ENCODE results near the gene FBXO46. TPM values are rescaled to one million over a fixed set of nuclear protein-coding genes. Genes with fewer than 3 reads are reported as not detected.
A peak's percentile ranks its signal among the peaks of the same experiment; 100 is the strongest.

The FBXO46 gene
- total RNA-seq, 6 experiments from 2014 or later, result 8.4 to 14.5 (median 11.0) TPM

GRCh38 chr19:45764945-45765701 is 34.4 kb upstream of the FBXO46 start:
- H3K27me3 Mint-ChIP-seq (ENCODE audit: insufficient read depth), result peaks cover 21% of the 10 kb centered on the region
- peaks cover 12% of the 10 kb centered on the region for H3K4me1 Mint-ChIP-seq (ENCODE audit: low read depth)
- H3K27ac Mint-ChIP-seq, result no peak overlapping the region
- DNase-seq, result no peak
- H3K4me3 Mint-ChIP-seq, result no peak overlapping the region
- H3K36me3 Mint-ChIP-seq (ENCODE audit: low read depth), result no peaks in the 10 kb centered on the region
- TF ChIP-seq CTCF (IDR thresholded peaks at IDR 0.05), result no peak
- no peaks in the 10 kb centered on the region for H3K9me3 Mint-ChIP-seq

GRCh38 chr19:45764475-45764874 is 33.8 kb upstream of the FBXO46 start:
- Mint-ChIP-seq H3K4me1 (ENCODE audit: low read depth) (peaks cover 8% of the 10 kb centered on the region), H3K27ac (no peak overlapping the region), H3K9me3 (no peaks in the 10 kb centered on the region), H3K4me3 (no peak overlapping the region; the same call in 1 of the 2 replicates), H3K27me3 (ENCODE audit: insufficient read depth) (peaks cover 18% of the 10 kb centered on the region), H3K36me3 (ENCODE audit: low read depth) (no peaks in the 10 kb centered on the region)
- DNase-seq, result no peak
- TF ChIP-seq CTCF (IDR thresholded peaks at IDR 0.05), result peak; percentile 42

- TF ChIP-seq CTCF (IDR thresholded peaks at IDR 0.05), result no peak
- peaks cover 15% of the 10 kb centered on the region for H3K27me3 Mint-ChIP-seq (ENCODE audit: insufficient read depth)
- no peak overlapping the region for H3K4me3 Mint-ChIP-seq
- no peaks in the 10 kb centered on the region for H3K36me3 Mint-ChIP-seq (ENCODE audit: low read depth)
- peaks cover 7% of the 10 kb centered on the region; the same call in 1 of the 2 replicates for H3K4me1 Mint-ChIP-seq (ENCODE audit: low read depth)
- H3K9me3 Mint-ChIP-seq, result no peaks in the 10 kb centered on the region
- no peak for DNase-seq
- H3K27ac Mint-ChIP-seq, result no peak overlapping the region
These were observed 33.1 kb upstream of the FBXO46 start for GRCh38 chr19:45763691-45764294.

GRCh38 chr19:45762870-45763631 is 32.4 kb upstream of the FBXO46 start:
- H3K4me1 Mint-ChIP-seq (ENCODE audit: low read depth), result peaks cover 7% of the 10 kb centered on the region; the same call in 1 of the 2 replicates
- no peak overlapping the region for H3K27ac Mint-ChIP-seq
- no peak overlapping the region for H3K4me3 Mint-ChIP-seq
- no peaks in the 10 kb centered on the region for H3K9me3 Mint-ChIP-seq
- no peak for TF ChIP-seq CTCF (IDR thresholded peaks at IDR 0.05)
- H3K36me3 Mint-ChIP-seq (ENCODE audit: low read depth), result no peaks in the 10 kb centered on the region
- peaks cover 20% of the 10 kb centered on the region for H3K27me3 Mint-ChIP-seq (ENCODE audit: insufficient read depth)
- DNase-seq, result no peak

- Mint-ChIP-seq H3K4me3 (no peak overlapping the region), H3K36me3 (ENCODE audit: low read depth) (no peaks in the 10 kb centered on the region), H3K4me1 (ENCODE audit: low read depth) (peaks cover 7% of the 10 kb centered on the region; the same call in 1 of the 2 replicates), H3K9me3 (no peaks in the 10 kb centered on the region), H3K27me3 (ENCODE audit: insufficient read depth) (peaks cover 16% of the 10 kb centered on the region), H3K27ac (no peak overlapping the region)
- no peak for DNase-seq
- no peak for TF ChIP-seq CTCF (IDR thresholded peaks at IDR 0.05)
These were observed 31.0 kb upstream of the FBXO46 start for GRCh38 chr19:45761714-45762113.
